HepG2 (cell line): Measurements from ENCODE around the gene SYTL1. TPM values are rescaled to one million over a fixed set of nuclear protein-coding genes. Genes with fewer than 3 reads are reported as not detected.

Experiments
- ATAC-seq: fragments of 200-7000 bp; cut with Tn5 transposase; 3 replicates; pipeline ENCODE4 v1.9.1; 2020; ENCODE audit warnings: mild to moderate bottlenecking, moderate library complexity
- BruUV-seq: library from RNA; stranded (reverse); fragments of 400-500 nt; replicated peaks from 2 replicates; lab custom pipeline; 2021; lab: Mats Ljungman, UMichigan
- CTCF ChIA-PET: fragments of 300-600 bp; formaldehyde crosslinking; extraction: SDS; loops from one replicate; lab custom pipeline; 2021; ENCODE audit warnings: low total read pairs, inconsistent platforms, low intra/inter-chr PET ratio; lab: Yijun Ruan, JAX
- POLR2A ChIA-PET: fragments of 350-600 bp; sonication (Branson Sonifier 250); formaldehyde crosslinking; loops from one replicate; lab custom pipeline; 2020; ENCODE audit warnings: antibody characterized with exemption, inconsistent platforms; lab: Yijun Ruan, JAX
- DNase-seq: peaks from one replicate; pipeline ENCODE4 v3.0.0-alpha.2; 2015; ENCODE audit warnings: low spot score
- FAIRE-seq: peaks from 3 replicates; lab custom pipeline; 2011; peaks lifted over from hg19 to GRCh38; lab: Jason Lieb, UNC
- H2AFZ ChIP-seq: one replicate; pipeline ENCODE4 v1.6.1; 2011; ENCODE audit warnings: low read length, inconsistent platforms
- H3K27ac ChIP-seq: fragments of 300-600 bp; 3 replicates; pipeline ENCODE4 v1.8.0; 2011; ENCODE audit warnings: mixed run types, mild to moderate bottlenecking, mixed read lengths, low read length, inconsistent platforms; ENCODE audit not compliant: insufficient read depth; ENCODE audit errors: extremely low read length
- H3K27me3 ChIP-seq, 2 experiments: fragments of 200-600 bp in 1 of 2; 2 replicates in 1 of 2; 3 replicates in 1 of 2; pipeline versions ENCODE4 v1.6.0 to v1.8.0; 2011; ENCODE audit warnings: low read length in 2 of 2, mild to moderate bottlenecking in 2 of 2, moderate library complexity in 2 of 2, inconsistent platforms in 1 of 2; ENCODE audit not compliant: insufficient read depth in 2 of 2, control insufficient read depth in 1 of 2
- H3K36me3 ChIP-seq, 2 experiments: fragments of 200-600 bp in 1 of 2; replicated peaks in 1 of 2; 2 replicates in 1 of 2; 3 replicates in 1 of 2; pipeline versions ENCODE4 v1.5.1 to v1.8.0; 2011; ENCODE audit warnings: low read length in 2 of 2, inconsistent platforms in 1 of 2; ENCODE audit not compliant: insufficient read depth in 2 of 2, control insufficient read depth in 1 of 2
- H3K4me1 ChIP-seq: 2 replicates; pipeline ENCODE4 v1.5.1; 2012; ENCODE audit warnings: low read length, inconsistent platforms; ENCODE audit not compliant: insufficient read depth
- H3K4me2 ChIP-seq: 2 replicates; pipeline ENCODE4 v1.6.0; 2011; ENCODE audit warnings: low read depth, low read length, inconsistent platforms
- H3K4me3 ChIP-seq, 3 experiments: fragments of 200-600 bp in 1 of 3; sonication (generic), shearing (Covaris generic) in 1 of 3; replicated peaks in 1 of 3; 2 replicates each; pipeline ENCODE4 v1.5.1; 2011 to 2016; ENCODE audit warnings: low read length in 3 of 3, inconsistent platforms in 2 of 3, low read depth in 2 of 3, mild to moderate bottlenecking in 2 of 3, control low read depth in 1 of 3, mixed read lengths in 1 of 3; ENCODE audit not compliant: insufficient read depth in 1 of 3
- H3K79me2 ChIP-seq: one replicate; pipeline ENCODE4 v1.6.1; 2011; ENCODE audit warnings: low read length, inconsistent platforms; ENCODE audit not compliant: insufficient read depth
- H3K9ac ChIP-seq: 2 replicates; pipeline ENCODE4 v1.6.0; 2011; ENCODE audit warnings: mild to moderate bottlenecking, low read depth, low read length, inconsistent platforms; ENCODE audit not compliant: insufficient read depth
- H3K9me3 ChIP-seq: 2 replicates; pipeline ENCODE4 v1.5.1; 2012; ENCODE audit warnings: mild to moderate bottlenecking, low read length
- H4K20me1 ChIP-seq: 2 replicates; pipeline ENCODE4 v1.6.0; 2011; ENCODE audit warnings: inconsistent platforms, mild to moderate bottlenecking, low read length, moderate library complexity; ENCODE audit not compliant: insufficient read depth
- FOSL2 ChIP-seq: sonication (generic); formaldehyde crosslinking; IDR thresholded peaks from 2 replicates; pipeline ENCODE4 v1.4.0; 2020; ENCODE audit warnings: missing genetic modification reagents
- JDP2 ChIP-seq: sonication (generic); formaldehyde crosslinking; IDR thresholded peaks from 2 replicates; pipeline ENCODE4 v1.8.1; 2022; ENCODE audit warnings: missing genetic modification reagents, borderline replicate concordance
- MEIS2 ChIP-seq: sonication (generic); formaldehyde crosslinking; IDR thresholded peaks from 2 replicates; pipeline ENCODE4 v1.9.0; 2021; ENCODE audit warnings: mild to moderate bottlenecking, missing genetic modification reagents
- PAX8 ChIP-seq: sonication (generic); formaldehyde crosslinking; IDR thresholded peaks from 2 replicates; pipeline ENCODE4 v1.8.0; 2022; ENCODE audit warnings: mild to moderate bottlenecking, missing genetic modification reagents, borderline replicate concordance
- PHB2 ChIP-seq: fragments of 450-650 bp; IDR thresholded peaks from 2 replicates; pipeline ENCODE4 v1.6.1; 2018; ENCODE audit not compliant: partially characterized antibody
- WGBS: methylation state at CpG from one replicate; pipeline ENCODE4 v1.1.6; 2017; ENCODE audit warnings: low lambda C conversion rate; 5-methylcytosine and 5-hydroxymethylcytosine counted together
- in situ Hi-C: cut with HindIII; loops from 2 replicates; pipeline ENCODE4 v1.10.0; 2017; ENCODE audit warnings: low pct_unique_long_range_greater_than_20kb; ENCODE audit not compliant: extremely low pct_ligation_motif_present
- intact Hi-C: fragments of 100-400 bp; cut with micrococcal nuclease; formaldehyde crosslinking; loops from one replicate; pipeline ENCODE4 v1.10.0; 2022; ENCODE audit not compliant: unreplicated experiment
- polyA plus RNA-seq, 8 experiments: library from polyadenylated mRNA; depleted of rRNA in 3 of 8; stranded (reverse) in 7 of 8; unstranded in 1 of 8; fragments of >200 nt; fragmentation: Illumina TruSeq in 4 of 8; extraction: Trizol in 4 of 8; gene quantifications; 2 replicates each; pipeline versions ENCODE4 v1.2.1 to v1.2.3, GENCODE V29; 2011 to 2016; ENCODE audit warnings: low read depth in 4 of 8, missing spikeins in 1 of 8, mixed read lengths in 1 of 8; ENCODE audit not compliant: insufficient read depth in 1 of 8
- total RNA-seq, 5 experiments: library from RNA; depleted of rRNA; stranded (reverse); fragments of >200 nt; fragmentation: Illumina TruSeq; extraction: Trizol; gene quantifications; 2 replicates each; pipeline ENCODE4 v1.2.3, GENCODE V29; 2016; ENCODE audit warnings: low read depth in 1 of 5
- TF ChIP-seq, protein P1 (sequence below): sonication (generic); formaldehyde crosslinking; IDR thresholded peaks from one replicate; pipeline ENCODE4 v1.5.1; 2020; ENCODE audit warnings: mild to moderate bottlenecking, missing genetic modification reagents; ENCODE audit errors: not compliant biosample characterization
- TF ChIP-seq, protein P2 (sequence below): sonication (generic); formaldehyde crosslinking; IDR thresholded peaks from 2 replicates; pipeline ENCODE4 v1.5.0; 2020; ENCODE audit warnings: missing genetic modification reagents
- TF ChIP-seq, protein P3 (sequence below): sonication (generic); formaldehyde crosslinking; IDR thresholded peaks from 2 replicates; pipeline ENCODE4 v1.4.0; 2020; ENCODE audit warnings: missing genetic modification reagents, borderline replicate concordance

Gene SYTL1
- total and polyA plus RNA-seq, 2 of the 13 experiments (the other 11 are each of a cell fraction or from before 2014, with no cell fraction given): 11.1 to 17.8 TPM

DNA sequence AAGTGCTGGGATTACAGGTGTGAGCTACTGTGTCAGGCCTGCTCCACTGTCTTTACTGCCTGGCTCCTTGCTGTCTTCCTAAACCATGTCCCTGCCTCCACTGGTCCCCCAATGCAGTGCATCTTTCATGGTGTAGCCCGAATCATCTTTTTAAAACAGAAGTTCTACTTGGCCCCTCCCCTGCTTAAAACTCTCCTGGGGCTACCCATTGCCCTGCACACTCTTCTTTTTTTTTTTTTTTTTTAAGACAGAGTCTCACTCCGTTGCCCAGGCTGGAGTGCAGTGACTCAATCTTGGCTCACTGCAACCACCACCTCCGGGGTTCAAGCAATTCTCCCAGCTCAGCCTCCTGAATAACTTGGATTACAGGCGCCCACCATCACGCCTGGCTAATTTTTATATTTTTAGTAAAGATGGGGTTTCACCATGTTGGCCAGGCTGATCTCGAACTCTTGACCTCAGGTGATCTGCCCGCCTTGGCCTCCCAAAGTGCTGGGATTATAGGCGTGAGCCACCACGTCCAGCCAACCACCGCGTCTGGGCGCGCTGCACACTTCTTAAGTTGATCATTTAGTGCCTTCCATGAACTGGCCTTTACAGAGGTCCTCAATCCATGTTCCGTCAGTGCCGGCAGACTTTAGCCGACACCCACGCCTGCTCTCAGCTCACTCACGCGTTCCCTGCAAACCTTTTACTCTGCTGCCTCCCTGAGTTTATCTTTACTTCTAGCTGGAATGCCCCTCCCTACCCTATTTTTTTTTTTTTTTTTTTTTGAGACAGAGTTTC, 30.4 kb downstream of the SYTL1 start:
- H3K27me3 ChIP-seq: peaks cover 5 to 33% of the 10 kb centered on the region in 2 experiments; a peak in 4 of 5 replicates
- ChIA-PET CTCF (interaction anchor here (1.6 kb wide), 1 partner anchor 15 kb away, joined by 6 read pairs; no protein-coding TSS in a partner anchor), POLR2A (interaction anchor here (0.6 kb wide), 1 partner anchor 53 kb away, joined by 4 read pairs; no protein-coding TSS in a partner anchor)
- no peaks in the 10 kb centered on the region for H3K9me3 ChIP-seq
- no peaks in the 10 kb centered on the region for H4K20me1 ChIP-seq
- BruUV-seq: no TSS peak
- no peak for DNase-seq
- H2AFZ ChIP-seq: no peak overlapping the region
- FAIRE-seq: no peak
- no peak overlapping the region for H3K9ac ChIP-seq
- H3K4me1 ChIP-seq: peaks cover 10% of the 10 kb centered on the region
- in situ Hi-C loops: no loop called here
- intact Hi-C loops: no loop called here
- no peak overlapping the region for H3K27ac ChIP-seq
- ATAC-seq: peak; percentile 22; the same call in 1 of the 3 replicates
- no peaks in the 10 kb centered on the region for H3K79me2 ChIP-seq
- 51% methylated on average over 18 of the region's 19 CpGs for WGBS
- H3K36me3 ChIP-seq: no peaks in the 10 kb centered on the region
- no peak overlapping the region for H3K4me2 ChIP-seq
- no peak overlapping the region for H3K4me3 ChIP-seq
- TF ChIP-seq PAX8 (CRISPR knock-in tag) (no peak), MEIS2 (CRISPR knock-in tag) (no peak), FOSL2 (CRISPR knock-in tag) (no peak), PHB2 (no peak), JDP2 (CRISPR knock-in tag) (no peak)
- TF ChIP-seq, protein P1, sequence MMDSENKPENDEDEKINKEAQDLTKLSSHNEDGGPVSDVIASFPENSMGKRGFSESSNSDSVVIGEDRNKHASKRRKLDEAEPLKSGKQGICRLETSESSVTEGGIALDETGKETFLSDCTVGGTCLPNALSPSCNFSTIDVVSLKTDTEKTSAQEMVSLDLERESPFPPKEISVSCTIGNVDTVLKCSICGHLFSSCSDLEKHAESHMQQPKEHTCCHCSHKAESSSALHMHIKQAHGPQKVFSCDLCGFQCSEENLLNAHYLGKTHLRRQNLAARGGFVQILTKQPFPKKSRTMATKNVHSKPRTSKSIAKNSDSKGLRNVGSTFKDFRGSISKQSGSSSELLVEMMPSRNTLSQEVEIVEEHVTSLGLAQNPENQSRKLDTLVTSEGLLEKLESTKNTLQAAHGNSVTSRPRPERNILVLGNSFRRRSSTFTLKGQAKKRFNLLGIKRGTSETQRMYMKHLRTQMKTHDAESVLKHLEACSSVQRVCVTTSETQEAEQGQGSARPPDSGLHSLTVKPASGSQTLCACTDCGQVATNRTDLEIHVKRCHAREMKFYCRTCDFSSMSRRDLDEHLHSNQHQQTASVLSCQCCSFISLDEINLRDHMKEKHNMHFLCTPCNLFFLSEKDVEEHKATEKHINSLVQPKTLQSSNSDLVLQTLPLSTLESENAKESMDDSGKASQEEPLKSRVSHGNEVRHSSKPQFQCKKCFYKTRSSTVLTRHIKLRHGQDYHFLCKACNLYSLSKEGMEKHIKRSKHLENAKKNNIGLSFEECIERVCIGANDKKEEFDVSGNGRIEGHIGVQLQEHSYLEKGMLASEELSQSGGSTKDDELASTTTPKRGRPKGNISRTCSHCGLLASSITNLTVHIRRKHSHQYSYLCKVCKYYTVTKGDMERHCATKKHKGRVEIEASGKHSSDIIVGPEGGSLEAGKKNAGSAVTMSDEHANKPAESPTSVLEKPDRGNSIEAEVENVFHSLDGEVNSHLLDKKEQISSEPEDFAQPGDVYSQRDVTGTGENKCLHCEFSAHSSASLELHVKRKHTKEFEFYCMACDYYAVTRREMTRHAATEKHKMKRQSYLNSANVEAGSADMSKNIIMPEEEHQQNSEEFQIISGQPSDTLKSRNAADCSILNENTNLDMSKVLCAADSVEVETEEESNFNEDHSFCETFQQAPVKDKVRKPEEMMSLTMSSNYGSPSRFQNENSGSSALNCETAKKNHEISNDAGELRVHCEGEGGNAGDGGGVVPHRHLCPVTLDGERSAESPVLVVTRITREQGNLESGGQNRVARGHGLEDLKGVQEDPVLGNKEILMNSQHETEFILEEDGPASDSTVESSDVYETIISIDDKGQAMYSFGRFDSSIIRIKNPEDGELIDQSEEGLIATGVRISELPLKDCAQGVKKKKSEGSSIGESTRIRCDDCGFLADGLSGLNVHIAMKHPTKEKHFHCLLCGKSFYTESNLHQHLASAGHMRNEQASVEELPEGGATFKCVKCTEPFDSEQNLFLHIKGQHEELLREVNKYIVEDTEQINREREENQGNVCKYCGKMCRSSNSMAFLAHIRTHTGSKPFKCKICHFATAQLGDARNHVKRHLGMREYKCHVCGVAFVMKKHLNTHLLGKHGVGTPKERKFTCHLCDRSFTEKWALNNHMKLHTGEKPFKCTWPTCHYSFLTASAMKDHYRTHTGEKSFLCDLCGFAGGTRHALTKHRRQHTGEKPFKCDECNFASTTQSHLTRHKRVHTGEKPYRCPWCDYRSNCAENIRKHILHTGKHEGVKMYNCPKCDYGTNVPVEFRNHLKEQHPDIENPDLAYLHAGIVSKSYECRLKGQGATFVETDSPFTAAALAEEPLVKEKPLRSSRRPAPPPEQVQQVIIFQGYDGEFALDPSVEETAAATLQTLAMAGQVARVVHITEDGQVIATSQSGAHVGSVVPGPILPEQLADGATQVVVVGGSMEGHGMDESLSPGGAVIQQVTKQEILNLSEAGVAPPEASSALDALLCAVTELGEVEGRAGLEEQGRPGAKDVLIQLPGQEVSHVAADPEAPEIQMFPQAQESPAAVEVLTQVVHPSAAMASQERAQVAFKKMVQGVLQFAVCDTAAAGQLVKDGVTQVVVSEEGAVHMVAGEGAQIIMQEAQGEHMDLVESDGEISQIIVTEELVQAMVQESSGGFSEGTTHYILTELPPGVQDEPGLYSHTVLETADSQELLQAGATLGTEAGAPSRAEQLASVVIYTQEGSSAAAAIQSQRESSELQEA (CRISPR knock-in tag): no peak
- TF ChIP-seq, protein P2, sequence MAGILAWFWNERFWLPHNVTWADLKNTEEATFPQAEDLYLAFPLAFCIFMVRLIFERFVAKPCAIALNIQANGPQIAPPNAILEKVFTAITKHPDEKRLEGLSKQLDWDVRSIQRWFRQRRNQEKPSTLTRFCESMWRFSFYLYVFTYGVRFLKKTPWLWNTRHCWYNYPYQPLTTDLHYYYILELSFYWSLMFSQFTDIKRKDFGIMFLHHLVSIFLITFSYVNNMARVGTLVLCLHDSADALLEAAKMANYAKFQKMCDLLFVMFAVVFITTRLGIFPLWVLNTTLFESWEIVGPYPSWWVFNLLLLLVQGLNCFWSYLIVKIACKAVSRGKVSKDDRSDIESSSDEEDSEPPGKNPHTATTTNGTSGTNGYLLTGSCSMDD: no peak
- TF ChIP-seq, protein P3, sequence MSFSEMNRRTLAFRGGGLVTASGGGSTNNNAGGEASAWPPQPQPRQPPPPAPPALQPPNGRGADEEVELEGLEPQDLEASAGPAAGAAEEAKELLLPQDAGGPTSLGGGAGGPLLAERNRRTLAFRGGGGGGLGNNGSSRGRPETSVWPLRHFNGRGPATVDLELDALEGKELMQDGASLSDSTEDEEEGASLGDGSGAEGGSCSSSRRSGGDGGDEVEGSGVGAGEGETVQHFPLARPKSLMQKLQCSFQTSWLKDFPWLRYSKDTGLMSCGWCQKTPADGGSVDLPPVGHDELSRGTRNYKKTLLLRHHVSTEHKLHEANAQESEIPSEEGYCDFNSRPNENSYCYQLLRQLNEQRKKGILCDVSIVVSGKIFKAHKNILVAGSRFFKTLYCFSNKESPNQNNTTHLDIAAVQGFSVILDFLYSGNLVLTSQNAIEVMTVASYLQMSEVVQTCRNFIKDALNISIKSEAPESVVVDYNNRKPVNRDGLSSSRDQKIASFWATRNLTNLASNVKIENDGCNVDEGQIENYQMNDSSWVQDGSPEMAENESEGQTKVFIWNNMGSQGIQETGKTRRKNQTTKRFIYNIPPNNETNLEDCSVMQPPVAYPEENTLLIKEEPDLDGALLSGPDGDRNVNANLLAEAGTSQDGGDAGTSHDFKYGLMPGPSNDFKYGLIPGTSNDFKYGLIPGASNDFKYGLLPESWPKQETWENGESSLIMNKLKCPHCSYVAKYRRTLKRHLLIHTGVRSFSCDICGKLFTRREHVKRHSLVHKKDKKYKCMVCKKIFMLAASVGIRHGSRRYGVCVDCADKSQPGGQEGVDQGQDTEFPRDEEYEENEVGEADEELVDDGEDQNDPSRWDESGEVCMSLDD (CRISPR knock-in tag): no peak
